Peyer's patch (tissue), 4 donors: ENCODE results near the gene SCN1B.

Source experiments
- CTCF ChIP-seq, 6 experiments: fragments of 450-650 bp in 4 of 6; fragments of 200-600 bp in 2 of 6; sonication (generic) in 1 of 6; IDR thresholded peaks; one replicate each; pipeline ENCODE4 v1.5.1; 2017 to 2019; ENCODE audit warnings: antibody characterized with exemption in 6 of 6, mild to moderate bottlenecking in 3 of 6, moderate library complexity in 1 of 6
- POLR2A ChIP-seq, 2 donors: fragments of 450-650 bp; IDR thresholded peaks; one replicate each; pipeline ENCODE4 v1.5.1; 2017; ENCODE audit warnings: antibody characterized with exemption in 2 of 2, mild to moderate bottlenecking in 2 of 2, moderate library complexity in 2 of 2

GRCh38 chr19:35065574-35065973 is 35.3 kb downstream of the SCN1B start:
- TF ChIP-seq CTCF (IDR thresholded peaks at IDR 0.05): no peak
- TF ChIP-seq POLR2A (IDR thresholded peaks at IDR 0.05): no peak
